ENCODE measurements around the gene PWWP2B. TPM values are rescaled to one million over a fixed set of nuclear protein-coding genes. Genes with fewer than 3 reads are reported as not detected.

Gene PWWP2B
- total RNA-seq, 1 donor from 2014 or later, result 24.4 TPM

DNA sequence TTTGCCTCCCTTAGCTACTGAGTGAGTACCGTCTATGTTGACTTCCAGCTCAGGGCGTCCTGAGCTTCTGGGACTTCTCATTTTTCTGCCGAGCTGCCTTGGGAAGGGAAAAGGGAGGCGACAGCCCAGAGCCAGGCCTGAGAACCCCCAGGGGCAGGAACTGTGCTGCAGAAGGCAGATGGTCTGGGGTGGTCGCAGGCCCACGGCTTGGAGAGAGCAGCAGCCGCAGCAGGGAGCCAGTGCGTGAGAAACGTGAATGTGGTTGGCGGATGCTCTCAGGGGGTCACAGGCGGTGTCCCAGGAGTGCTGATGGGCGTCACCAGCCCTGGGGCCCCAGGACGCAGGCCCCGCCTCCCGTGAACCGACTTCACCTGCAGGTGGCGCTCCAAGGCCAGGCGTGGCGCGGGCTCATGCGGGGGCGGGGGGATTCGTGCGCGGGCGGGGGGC is 9.2 kb upstream of the PWWP2B start:
- TF ChIP-seq, protein P1, sequence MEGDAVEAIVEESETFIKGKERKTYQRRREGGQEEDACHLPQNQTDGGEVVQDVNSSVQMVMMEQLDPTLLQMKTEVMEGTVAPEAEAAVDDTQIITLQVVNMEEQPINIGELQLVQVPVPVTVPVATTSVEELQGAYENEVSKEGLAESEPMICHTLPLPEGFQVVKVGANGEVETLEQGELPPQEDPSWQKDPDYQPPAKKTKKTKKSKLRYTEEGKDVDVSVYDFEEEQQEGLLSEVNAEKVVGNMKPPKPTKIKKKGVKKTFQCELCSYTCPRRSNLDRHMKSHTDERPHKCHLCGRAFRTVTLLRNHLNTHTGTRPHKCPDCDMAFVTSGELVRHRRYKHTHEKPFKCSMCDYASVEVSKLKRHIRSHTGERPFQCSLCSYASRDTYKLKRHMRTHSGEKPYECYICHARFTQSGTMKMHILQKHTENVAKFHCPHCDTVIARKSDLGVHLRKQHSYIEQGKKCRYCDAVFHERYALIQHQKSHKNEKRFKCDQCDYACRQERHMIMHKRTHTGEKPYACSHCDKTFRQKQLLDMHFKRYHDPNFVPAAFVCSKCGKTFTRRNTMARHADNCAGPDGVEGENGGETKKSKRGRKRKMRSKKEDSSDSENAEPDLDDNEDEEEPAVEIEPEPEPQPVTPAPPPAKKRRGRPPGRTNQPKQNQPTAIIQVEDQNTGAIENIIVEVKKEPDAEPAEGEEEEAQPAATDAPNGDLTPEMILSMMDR (IDR thresholded peaks at IDR 0.05), result peak; percentile 64 to 75 (median 69)
- intact Hi-C loops (cut with DNase I), result loop anchor here (1.0 kb wide), 1 partner anchor 66 kb away; no protein-coding TSS in a partner anchor
- Histone ChIP-seq H3K27me3 (no peaks in the 10 kb centered on the region), H3K27ac (no peak overlapping the region), H3K4me3 (peak overlapping the region in 1 of 2 donors; percentile 20), H3K9me3 (no peaks in the 10 kb centered on the region), H3K4me1 (peaks cover 0 to 3% of the 10 kb centered on the region in 2 donors), H3K36me3 (no peaks in the 10 kb centered on the region)
- peak in 1 of 2 donors; percentile 9 for DNase-seq (ENCODE audit: low spot score in 2 of 2)

GRCh38 chr10:132388891-132389432 is 8.0 kb upstream of the PWWP2B start:
- H3K4me1 ChIP-seq, result peaks cover 0 to 3% of the 10 kb centered on the region in 2 donors
- DNase-seq (ENCODE audit: low spot score in 2 of 2), result peak; percentile 9 to 70
- H3K27me3 ChIP-seq, result no peaks in the 10 kb centered on the region
- no peaks in the 10 kb centered on the region for H3K9me3 ChIP-seq
- H3K36me3 ChIP-seq, result no peaks in the 10 kb centered on the region
- intact Hi-C loops (cut with DNase I), result no loop called here
- no peak overlapping the region for H3K27ac ChIP-seq
- no peak overlapping the region for H3K4me3 ChIP-seq
- TF ChIP-seq, protein P1 (IDR thresholded peaks at IDR 0.05), result no peak

DNA sequence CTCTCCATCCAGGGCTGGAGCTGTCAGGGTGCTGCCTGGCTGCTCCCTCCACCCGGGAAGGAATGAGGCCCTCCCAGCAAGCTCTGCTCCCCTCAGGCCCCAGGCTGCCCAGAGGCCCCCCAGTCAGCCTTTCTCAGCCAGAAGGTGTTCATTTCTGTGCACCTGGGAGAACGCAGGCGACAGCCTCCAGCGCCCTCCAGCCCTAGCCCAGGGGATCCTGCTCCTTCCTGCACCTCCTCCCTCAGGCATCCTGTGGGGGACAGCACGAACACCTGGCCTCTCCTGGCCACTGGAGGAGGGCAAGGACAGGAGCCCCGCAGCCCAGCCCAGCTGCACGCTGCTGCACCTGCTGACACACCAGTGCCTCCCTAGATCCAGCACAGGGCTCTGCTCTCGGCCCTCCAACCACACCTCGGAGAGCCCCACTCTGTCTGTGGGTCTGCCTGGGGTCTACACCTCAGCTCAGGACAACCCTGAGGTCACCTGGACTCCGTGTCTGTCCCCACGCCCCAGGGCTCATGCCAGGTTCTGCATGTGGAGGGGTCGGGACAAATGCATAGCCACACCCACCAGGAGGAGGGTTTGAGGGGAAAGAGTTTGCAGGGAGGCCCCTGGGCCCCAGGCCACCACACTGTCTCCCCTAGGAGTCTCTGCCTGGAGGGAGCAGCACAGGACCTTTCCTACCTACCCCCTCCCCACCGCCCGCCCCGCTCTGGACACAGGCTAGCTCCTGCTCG is 7.4 kb upstream of the PWWP2B start:
- peaks cover 0 to 3% of the 10 kb centered on the region in 2 donors for H3K4me1 ChIP-seq
- no peaks in the 10 kb centered on the region for H3K9me3 ChIP-seq
- no peaks in the 10 kb centered on the region for H3K36me3 ChIP-seq
- H3K27ac ChIP-seq, result no peak overlapping the region
- intact Hi-C loops (cut with DNase I), result no loop called here
- TF ChIP-seq, protein P1 (IDR thresholded peaks at IDR 0.05), result no peak
- no peaks in the 10 kb centered on the region for H3K27me3 ChIP-seq
- no peak overlapping the region for H3K4me3 ChIP-seq
- peak in 1 of 2 donors; percentile 3 for DNase-seq (ENCODE audit: low spot score in 2 of 2)

- Histone ChIP-seq H3K4me3 (no peak overlapping the region), H3K9me3 (no peaks in the 10 kb centered on the region), H3K27me3 (no peaks in the 10 kb centered on the region), H3K4me1 (peaks cover 0 to 3% of the 10 kb centered on the region in 2 donors), H3K36me3 (no peaks in the 10 kb centered on the region), H3K27ac (no peak overlapping the region)
- no peak for DNase-seq (ENCODE audit: low spot score in 2 of 2)
- intact Hi-C loops (cut with DNase I), result no loop called here
- TF ChIP-seq, protein P1 (IDR thresholded peaks at IDR 0.05), result no peak
Measured at GRCh38 chr10:132390170-132390920, 6.7 kb upstream of the PWWP2B start.

- Histone ChIP-seq H3K36me3 (no peaks in the 10 kb centered on the region), H3K4me3 (no peak overlapping the region), H3K27me3 (no peaks in the 10 kb centered on the region), H3K4me1 (peaks cover 1 to 9% of the 10 kb centered on the region in 2 donors), H3K9me3 (no peaks in the 10 kb centered on the region), H3K27ac (no peak overlapping the region)
- TF ChIP-seq, protein P1 (IDR thresholded peaks at IDR 0.05), result no peak
- intact Hi-C loops (cut with DNase I), result no loop called here
- DNase-seq (ENCODE audit: low spot score in 2 of 2), result peak in 1 of 2 donors; percentile 0
Measured at GRCh38 chr10:132390921-132391675, 5.9 kb upstream of the PWWP2B start.

All from ascending aorta (tissue), 2 donors.